ENCODE data around the gene MTG1.

The MTG1 gene

GRCh38 chr10:133394064-133394663 is at the start of gene MTG1:
TSS of gene MTG1 (plus strand) at chr10:133394157. CDS start at chr10:133394221, 64 bp downstream.
- TF ChIP-seq CTCF (conservative IDR thresholded peaks at IDR 0.05): no peak
- H3K27ac ChIP-seq: peak within 1 kb of the TSS; percentile 87

- no peak for TF ChIP-seq CTCF (conservative IDR thresholded peaks at IDR 0.05)
- H3K27ac ChIP-seq: no peak overlapping the region
Observed at GRCh38 chr10:133344236-133344635, 49.7 kb upstream of the MTG1 start.

GRCh38 chr10:133346413-133346812 is 47.5 kb upstream of the MTG1 start:
- no peak for TF ChIP-seq CTCF (conservative IDR thresholded peaks at IDR 0.05)
- H3K27ac ChIP-seq: no peak overlapping the region

GRCh38 chr10:133347710-133348517 is 46.0 kb upstream of the MTG1 start:
- no peak for TF ChIP-seq CTCF (conservative IDR thresholded peaks at IDR 0.05)

GRCh38 chr10:133349160-133349568 is 44.8 kb upstream of the MTG1 start:
- no peak overlapping the region for H3K27ac ChIP-seq
- TF ChIP-seq CTCF (conservative IDR thresholded peaks at IDR 0.05): no peak

More at GRCh38 chr10:133347710-133348517, 46.0 kb upstream of the MTG1 start:
- H3K27ac ChIP-seq: no peak overlapping the region

- no peak for TF ChIP-seq CTCF (conservative IDR thresholded peaks at IDR 0.05)
- no peak overlapping the region for H3K27ac ChIP-seq
Observed at GRCh38 chr10:133349577-133350011, 44.4 kb upstream of the MTG1 start.

- no peak for TF ChIP-seq CTCF (conservative IDR thresholded peaks at IDR 0.05)
- H3K27ac ChIP-seq: no peak overlapping the region
Observed at GRCh38 chr10:133350283-133350949, 43.5 kb upstream of the MTG1 start.

Data from VCaP (cell line).